ENCODE measurements around the gene NRF1.
"Not testable (repeated sequence)": the region's sequence is repeated elsewhere in the genome, so short reads cannot be mapped to it uniquely, and the experiment has no call there.

Gene NRF1

DNA sequence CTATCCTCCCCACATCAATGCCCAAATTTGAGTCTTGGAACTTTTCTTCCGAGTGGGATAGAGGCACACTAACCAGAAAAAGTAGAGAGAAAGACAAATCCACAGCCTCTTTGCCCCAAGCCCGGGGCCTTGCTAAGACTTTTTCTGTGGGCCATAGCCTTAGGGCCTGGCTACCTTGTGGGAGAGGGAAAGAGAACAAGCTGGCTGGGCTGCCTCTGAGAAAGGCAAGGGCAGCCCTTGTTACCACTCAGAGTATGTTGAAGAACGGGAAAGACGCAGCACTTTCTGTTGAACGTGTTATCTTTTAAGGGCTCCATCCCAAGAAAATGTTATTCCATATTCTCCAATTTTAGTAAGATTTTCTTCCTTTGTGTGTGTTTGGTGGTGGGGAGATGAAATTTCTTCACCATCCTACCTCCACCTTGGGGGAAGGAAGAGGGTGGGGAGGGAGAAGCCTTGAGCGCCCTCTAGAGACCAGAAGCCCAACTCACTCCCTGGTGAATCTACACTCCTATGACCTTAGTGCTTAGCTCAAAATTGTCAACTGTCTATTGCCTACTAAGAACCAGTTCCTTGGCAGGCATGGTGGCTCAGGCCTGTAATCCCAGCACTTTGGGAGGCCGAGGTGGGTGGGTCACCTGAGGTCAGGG is 3.9 kb upstream of the NRF1 start:
- DNase-seq (ENCODE audit: low read depth in 2 of 2), result no peak

DNA sequence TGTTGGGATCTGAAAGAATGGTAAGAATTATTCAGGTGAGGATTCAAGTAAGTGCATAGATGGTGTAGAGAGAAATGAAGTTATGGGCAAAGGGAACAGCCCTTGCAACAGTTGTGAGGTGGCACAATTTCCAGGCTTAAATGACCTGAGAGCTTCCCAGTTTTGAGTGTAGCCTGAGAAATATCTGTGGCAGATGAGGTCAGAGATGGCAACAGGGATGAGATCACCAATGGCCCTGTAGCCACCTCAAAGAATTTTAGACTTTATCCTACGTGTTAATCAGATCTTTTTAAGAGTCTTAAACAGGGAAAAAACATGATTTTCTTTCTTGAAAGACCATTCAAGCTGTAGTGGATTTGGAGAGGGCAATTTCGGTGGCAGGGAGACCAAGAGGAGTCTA is 1.9 kb upstream of the NRF1 start:
- DNase-seq (ENCODE audit: low read depth in 2 of 2), result no peak

DNA sequence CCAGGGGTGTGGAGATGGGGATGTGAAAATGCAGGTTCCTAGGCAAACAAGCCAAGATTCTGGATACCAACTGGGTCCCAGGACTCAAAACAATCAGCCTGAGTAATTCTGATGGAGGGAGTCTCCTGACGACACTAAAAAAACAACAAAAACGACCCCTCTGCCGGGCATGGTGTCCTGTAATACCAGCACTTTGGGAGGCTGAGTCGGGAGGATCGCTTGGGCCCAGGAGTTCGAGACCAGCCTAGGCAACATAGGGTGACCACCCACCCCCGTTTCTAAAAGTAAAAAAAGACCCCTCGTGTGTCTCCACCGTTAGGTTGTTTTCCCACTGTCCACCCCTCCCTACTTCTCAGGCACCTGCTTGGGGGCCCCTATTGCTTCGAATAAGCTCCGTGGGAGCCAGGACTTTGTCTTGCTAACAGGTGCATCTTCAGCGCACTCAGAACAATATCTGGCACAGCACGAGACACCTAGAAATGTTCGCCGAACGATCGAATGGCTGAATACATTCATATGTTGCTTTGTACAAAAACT is 743 bp upstream of the NRF1 start:
- DNase-seq (ENCODE audit: low read depth in 2 of 2), result no peak

DNA sequence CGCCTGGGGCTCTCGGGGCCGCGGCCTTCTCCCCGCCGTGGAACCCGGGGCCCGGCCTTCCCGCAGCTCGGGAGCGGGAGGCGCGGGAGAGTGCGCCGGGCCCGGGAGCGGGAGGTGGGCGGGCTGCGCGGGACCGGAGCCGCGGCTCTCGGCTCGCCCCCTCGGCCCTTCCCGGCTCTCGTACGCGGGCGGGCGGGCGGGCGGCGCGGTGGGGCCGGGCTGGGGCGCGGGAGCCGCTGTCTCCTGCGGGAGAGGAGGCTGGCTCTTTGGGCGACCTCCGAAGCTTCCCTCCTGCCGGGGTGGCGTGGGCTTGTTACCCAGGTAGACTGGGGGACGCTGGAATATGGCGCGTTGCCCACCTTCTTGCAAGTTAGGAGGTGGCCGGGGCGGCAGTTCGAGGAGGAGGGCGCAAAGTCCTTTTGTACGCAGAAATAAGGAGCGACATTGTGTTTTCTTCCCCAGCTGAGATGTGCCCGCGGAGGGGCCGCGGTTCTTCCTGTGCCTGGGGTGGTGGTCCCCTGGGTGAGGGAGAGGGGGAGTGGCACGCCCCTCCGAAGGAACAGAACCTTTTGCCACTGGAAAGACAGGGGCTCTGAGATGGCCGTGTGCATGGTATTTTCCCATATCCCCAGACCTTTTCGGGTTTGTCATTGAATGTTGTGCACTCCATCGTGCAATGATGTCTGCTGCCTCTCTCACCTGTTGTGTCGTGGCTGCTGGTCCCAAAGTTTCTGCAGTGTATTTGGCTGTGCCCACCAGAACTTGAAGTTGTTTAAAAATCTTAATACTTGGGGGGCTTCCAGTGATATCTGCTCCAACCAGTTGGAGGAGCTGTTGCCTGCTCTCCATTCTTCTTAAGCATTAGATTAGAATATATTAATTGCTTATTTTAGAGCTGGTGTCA is 844 bp downstream of the NRF1 start:
- no peak for DNase-seq (ENCODE audit: low read depth in 2 of 2)

DNA sequence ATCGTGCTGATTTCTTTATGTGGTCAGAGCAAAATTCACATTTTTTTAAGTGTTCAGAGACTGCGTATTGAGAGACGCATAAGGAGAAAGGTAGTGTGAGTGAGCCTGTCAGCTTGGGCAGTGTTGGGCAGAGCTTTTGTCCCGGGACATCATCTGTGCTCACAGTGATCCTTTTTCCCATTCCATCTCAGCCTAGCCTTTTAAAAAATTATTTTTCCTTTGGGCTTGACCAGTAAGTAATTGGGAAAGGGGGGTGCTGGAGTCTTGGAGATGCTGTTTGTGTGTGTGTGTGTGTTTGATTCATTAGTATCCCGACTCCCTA is 1.5 kb downstream of the NRF1 start:
- DNase-seq (ENCODE audit: low read depth in 2 of 2), result no peak

DNA sequence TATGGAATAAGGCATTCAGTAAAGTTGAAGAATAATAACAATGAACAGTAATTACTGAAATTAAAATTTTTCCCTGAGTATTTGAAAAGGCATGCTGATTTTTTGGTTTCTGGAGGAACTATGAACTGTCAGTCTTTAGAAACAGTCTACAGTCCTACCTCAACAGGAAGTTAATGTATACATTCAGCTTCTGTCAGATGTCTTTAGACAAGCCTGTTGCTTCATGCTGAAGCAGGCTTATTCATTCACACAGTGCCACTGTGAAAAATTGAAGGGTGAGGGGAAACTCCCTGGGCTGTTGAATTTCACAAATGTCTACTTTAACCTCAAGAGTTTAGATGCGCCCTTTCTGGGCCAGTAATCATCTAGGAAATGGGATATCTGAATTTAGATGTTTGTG is 3.5 kb downstream of the NRF1 start:
- no peak for DNase-seq (ENCODE audit: low read depth in 2 of 2)

DNA sequence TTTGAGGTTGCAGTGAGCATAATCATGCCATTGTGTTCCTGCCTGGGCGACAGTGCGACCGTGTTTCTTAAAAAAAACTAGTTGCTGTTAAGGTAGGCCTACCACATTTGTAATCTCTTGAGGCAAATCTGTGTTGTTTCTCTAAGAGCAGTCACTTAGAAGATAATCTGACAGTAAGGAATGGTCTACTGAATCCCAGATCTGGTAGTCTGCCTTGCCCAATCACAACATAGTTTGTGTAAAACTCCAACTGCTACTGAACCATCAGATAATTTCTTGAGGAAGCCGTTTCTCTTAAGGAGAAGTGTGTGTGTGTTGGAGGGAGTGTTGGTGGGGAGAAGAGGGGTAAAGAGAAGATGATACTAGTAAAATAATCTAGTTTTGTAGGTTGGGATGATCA is 5.0 kb downstream of the NRF1 start:
- no peak for DNase-seq (ENCODE audit: low read depth in 2 of 2)

DNA sequence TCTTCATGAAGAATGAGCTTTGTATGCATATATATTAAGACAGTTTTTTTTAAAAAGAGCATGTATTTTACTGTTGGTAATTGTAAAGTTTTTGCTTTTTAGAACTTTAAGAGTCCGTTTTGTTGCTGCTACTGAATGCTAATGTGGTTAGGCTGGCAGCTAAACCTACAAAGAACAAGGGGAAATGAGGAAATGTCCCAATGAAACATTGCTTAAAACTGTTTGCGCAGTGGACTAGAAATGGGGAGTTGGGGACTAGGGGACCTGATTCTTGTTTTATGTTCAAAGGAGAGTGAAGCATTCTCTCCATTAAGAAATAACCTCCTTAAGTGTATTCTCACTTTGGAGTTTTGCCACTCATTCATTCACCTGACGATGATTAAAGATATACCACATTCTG is 5.7 kb downstream of the NRF1 start:
- no peak for DNase-seq (ENCODE audit: low read depth in 2 of 2)

DNA sequence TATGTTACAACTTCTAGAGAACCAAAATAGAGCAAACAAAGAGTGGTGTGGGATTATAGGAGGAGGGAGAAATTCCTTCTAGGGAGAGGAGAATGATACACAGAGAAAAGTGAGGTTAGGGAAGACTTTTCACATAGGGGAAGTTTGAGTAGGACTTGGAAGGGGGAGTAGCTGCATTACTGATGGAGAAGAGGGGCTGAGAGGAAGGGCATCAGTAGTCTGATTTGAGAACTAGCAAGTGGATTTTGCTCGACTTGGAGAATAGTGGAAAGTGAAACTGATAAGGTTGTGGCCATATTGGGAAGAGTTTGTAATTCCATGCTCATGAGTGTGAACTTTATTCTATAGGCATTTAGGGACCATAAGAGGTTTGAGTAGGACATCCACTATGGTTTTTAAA is 6.1 kb downstream of the NRF1 start:
- no peak for DNase-seq (ENCODE audit: low read depth in 2 of 2)

DNA sequence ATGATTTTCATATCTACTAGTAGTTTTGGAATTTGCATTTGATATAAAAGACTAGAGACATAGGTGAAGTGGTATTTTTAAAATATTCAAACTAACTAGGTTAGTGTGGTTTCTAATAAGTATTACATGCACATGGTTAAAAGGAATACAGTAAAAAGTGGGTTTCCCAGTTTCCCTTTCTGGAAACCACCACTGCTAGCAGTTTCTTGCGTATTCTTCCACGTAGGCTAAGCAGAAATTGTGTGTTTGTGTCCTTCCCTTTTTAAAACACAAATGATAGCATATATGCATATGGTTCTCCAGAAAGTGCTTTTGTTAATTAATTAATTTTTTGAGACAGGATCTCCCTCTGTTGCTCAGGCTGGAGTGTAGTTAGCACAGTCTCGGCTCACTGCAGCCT is 15.4 kb downstream of the NRF1 start:
- DNase-seq (ENCODE audit: low read depth in 2 of 2), result no peak

DNA sequence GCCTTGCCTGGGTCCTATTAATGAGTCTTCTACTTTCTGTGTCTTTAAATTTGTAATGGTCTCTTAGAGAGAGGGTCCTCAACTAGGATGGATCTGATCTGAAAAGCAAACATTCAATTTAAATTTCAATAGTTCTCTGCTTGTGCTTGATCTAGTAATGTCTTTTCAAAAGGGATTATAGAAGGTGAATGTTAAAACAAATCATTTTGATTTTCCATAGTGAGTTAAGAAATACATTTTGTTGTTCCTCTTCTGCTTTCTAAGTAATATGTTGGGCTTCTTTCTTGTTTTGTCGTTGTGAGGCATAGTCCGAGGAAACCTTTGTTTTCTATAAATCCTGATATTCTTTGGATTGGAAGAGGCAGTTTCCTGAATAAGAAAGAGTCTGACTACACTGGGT is 18.8 kb downstream of the NRF1 start:
- DNase-seq (ENCODE audit: low read depth in 2 of 2), result no peak

DNA sequence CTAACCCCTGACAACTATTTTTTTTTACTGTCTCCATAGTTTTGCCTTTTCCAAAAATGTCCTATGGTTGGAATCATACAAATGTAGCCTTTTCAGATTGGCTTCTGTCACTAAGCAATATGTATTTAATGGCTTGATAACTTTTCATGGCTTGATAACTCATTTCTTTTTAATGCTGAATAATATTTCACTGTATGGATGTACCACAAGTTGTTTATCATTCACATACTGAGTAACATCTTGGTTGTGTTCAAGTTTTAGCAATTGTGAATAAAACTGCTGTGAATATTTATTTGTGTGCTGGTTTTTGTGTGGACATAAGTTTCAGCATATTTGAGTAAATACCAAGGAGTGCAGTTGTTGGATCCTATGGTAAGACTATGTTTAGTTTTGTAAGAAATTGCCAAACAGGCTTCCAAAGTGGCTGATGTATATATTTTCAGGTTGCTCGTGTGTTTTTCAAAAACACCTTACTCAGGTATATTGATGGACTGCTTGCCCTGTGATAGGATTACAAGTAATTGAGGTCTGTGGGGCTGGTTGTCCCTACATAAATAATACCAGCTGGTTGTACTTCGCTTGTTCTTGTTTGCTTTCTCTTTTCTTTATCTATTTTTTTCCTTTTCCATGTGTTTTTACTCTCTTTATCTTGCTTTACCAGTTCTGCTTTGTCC is 23.0 kb downstream of the NRF1 start:
- no peak for DNase-seq (ENCODE audit: low read depth in 2 of 2)

DNA sequence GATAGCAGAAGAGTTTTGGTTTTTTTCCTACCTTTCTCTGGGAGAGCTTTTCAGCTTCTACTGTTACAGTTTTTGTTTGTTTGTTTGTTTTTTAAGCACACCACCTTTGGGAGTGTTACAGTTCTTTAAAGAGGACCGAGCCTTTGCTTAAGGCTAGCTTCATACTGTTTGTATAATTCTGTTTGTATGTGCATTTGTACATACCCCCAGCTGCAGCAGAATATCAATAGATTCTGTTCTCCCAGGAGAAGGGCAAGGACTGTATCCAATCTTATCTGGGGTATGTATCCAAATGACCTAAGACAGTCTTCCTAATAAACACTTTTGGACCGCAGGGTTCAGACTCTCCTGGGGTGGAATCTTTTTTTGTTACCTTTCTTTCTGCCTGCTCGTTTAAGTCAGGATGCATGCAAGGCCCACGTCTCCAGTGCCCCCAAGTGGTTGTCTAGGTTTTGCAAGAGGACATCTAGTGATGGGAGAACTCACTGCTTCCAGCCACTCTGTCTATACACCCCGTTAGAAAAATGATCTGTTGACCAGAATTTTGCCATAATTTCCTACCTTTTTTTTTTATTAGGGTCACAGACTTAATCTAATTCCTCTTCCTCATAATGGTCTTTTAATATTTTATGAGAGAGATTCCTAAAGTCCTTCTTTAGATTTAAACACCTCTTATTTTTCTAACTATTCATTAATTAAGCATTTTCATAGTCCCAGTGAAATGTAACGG is 23.9 kb downstream of the NRF1 start:
- DNase-seq (ENCODE audit: low read depth in 2 of 2), result peak in 1 of 2 donors; percentile 38

DNA sequence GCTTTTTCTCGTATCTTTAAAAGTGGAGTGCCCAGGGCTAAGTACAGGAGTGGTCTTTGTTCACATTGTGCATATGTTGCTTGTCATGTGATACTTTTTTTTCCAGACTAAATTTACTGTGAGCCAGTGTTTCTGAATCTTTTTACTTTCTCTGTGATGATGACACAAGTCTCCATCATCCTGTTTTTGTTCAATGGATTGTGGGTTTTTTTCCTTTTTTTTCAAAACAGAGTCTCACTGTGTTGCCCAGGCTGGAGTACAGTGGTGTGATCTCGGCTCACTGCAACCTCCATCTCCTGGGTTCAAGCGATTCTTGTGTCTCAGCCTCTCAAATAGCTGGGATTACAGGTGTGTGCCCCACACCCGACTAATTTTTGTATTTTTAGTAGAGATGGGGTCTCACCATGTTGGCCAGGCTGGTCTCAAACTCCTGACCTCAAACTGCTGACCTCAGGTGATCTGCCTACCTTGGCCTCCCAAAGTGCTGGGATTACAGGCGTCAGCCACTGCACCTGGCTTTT is 24.6 kb downstream of the NRF1 start:
- not testable (repeated sequence) for DNase-seq (ENCODE audit: low read depth in 2 of 2)

DNA sequence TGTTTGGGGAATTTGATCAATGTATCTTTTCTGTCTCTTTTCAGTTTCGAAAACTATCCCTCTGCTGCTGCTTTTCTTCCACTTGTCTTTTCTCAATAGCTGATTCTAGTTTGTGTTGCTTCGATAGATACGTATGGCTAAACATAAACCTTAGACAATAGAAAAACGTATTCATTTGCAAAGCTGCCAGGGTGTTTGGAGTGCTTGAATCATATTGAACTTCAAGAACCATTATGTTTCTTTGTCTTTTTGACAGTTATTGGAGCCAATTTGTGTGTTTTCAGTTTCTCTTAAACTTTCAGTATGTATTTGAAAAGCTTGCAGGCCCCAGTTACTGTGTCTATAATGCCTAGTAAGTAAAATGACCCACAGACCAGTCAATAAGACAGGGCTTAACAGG is 25.1 kb downstream of the NRF1 start:
- DNase-seq (ENCODE audit: low read depth in 2 of 2), result no peak

DNA sequence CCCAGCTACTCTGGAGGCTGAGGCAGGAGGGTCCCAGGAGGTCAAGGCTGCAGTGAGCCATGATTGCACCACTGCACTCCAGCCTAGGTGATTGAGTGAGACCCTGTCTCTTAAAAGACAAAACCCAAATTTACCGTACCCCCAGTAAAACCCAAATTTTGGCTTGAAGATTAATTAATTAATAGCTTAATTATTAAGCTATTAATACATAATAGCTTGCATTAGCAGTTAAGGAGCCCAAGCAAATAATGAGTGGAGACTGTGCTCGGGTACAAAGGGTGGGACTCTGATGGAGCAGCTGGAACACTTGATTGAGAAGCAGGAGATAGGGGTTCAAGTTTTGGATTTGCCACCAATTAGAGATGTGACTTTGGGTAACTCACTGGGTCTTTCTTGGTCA is 28.9 kb downstream of the NRF1 start:
- DNase-seq (ENCODE audit: low read depth in 2 of 2), result no peak

DNA sequence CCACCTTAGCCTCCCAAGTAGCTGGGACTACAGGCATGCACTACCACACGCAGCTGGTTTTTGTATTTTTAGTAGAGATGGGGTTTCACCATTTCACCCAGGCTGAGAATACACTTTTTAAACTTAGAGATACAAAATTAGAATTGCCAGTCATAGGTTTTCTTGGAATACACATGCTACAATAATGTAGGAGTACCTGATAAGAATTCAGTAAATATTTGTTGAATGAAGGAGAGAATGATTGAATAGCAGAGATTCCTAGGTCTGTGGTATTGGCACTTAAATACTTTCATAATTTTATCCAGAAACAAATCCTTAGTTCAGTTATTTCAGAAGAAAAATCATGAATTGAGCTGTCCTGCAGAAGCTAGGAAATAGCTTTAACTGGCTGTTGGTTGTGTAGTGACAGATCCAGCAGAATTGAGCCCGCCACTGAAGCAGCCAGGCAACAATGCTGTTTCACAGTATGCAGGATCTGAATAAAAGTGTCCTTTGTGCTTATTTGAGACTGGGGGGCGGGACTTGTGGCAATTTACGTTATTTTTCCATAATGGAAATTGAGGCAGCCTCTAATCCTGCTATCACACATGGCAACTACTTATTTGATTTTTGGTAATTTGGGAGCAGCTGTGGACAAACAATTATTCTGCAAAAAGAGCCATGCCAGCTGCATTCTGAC is 31.5 kb downstream of the NRF1 start:
- DNase-seq (ENCODE audit: low read depth in 2 of 2), result no peak

DNA sequence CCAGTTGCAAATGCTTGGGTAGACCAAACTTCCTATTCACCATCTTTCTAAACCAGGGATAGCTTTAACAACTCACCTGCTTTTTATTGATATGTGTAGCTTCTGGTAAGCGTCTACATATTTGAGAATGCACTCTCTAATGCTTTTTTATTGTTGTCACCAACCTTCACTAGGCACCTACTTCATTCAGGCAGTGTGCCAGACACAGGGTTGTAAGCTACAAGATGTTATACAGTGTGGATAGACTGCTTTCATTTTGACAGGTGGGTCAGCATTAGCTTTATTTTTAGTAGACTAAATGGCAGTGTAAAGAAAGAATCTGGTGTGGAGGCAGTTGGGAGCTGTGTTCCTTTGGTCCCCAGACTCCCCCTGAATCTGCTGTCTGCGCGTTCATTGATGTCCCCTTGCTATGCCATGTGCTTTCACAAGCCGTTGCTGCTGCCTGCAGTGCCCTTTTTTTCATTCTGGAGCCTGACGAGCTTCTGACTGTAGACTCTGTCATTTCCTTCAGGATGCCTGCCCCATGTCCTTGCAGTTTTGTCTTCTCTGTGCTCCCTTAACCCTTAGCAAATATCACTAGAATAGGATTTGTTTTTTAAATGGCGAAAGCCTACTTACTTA is 32.1 kb downstream of the NRF1 start:
- DNase-seq (ENCODE audit: low read depth in 2 of 2), result no peak

DNA sequence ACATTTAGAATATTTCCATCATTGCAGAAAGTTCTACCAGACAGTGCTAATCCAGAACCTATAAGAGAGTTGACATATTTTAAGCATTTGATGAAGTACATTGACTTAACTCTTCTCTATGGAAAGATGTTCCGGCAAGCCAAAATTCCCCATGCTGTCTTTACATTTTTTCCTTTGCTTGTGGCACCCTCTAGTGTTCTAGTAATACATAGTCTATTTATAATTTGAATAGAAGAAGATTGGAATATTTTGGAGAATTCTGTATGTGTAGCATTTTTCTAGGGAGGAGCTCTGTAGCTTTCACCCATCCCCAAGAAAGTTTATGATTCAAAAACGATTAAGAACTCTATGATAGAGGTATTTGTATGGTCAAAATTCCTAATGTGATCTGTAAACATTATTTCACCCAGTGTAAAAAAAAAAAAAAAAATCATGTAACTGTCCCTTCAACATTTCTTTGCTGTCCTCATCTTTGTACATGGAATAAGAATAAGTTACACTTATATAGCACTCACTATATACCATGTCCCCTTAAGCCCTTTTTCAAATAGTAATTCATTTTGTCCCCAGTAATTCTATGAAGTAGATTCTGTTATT is 33.2 kb downstream of the NRF1 start:
- no peak for DNase-seq (ENCODE audit: low read depth in 2 of 2)

DNA sequence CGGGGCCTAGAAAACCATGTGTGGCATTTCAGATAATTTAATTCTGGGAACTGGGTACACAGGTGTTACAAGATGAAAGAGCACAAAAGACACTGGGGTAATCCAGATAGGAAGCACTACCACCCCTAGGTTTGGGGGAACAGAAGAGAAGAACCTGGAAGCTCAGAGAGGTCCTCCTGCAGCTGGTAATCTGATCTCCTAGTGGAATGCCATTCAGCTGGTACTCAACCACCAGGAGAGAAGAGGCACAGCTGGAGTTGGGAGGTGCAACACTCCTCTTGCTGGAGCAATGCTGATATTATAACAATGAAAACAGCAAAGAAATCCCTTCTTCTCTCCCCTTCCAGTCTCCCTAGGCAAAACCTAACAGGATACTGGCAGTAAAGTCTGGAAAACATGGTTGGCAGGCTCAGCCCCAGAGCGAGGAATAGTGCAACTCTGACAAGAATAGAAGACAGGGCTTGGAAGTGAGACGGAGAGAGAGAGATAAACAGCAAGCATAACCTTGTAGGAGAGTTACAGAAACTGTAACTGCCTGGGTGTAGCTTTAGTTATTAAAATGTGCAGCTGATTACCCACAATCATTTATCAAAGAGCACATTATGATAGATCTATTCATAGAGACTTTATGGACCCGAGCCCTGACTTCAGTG is 35.0 kb downstream of the NRF1 start:
- no peak for DNase-seq (ENCODE audit: low read depth in 2 of 2)
